ENCODE data around the gene RRAS.

Gene RRAS

GRCh38 chr19:49676784-49677230 is 36.9 kb upstream of the RRAS start:
- DNase-seq, result peak; percentile 100

GRCh38 chr19:49676136-49676783 is 36.3 kb upstream of the RRAS start:
- peak; percentile 95 for DNase-seq

GRCh38 chr19:49672131-49672919 is 32.4 kb upstream of the RRAS start:
- DNase-seq, result peak; percentile 56

GRCh38 chr19:49669516-49669915 is 29.6 kb upstream of the RRAS start:
- no peak for DNase-seq

- no peak for DNase-seq
These were observed 27.5 kb upstream of the RRAS start for GRCh38 chr19:49667473-49667872.

GRCh38 chr19:49666120-49666444 is 26.1 kb upstream of the RRAS start:
- no peak for DNase-seq

GRCh38 chr19:49665351-49666119 is 25.6 kb upstream of the RRAS start, which contains the start of the genes BCL2L12 and IRF3:
Gene BCL2L12, plus strand, starts transcription at chr19:49665933. Its CDS starts 760 bp downstream, at chr19:49666693.
Gene IRF3, minus strand, starts transcription at chr19:49665857. Its CDS starts 1,019 bp downstream, at chr19:49664838.
- DNase-seq, result peak; percentile 99

- no peak for DNase-seq
These were observed 25.1 kb upstream of the RRAS start for GRCh38 chr19:49665036-49665350.

- peak; percentile 66 for DNase-seq
These were observed 24.5 kb upstream of the RRAS start for GRCh38 chr19:49664171-49665035.

GRCh38 chr19:49663224-49663623 is 23.3 kb upstream of the RRAS start:
- no peak for DNase-seq

- no peak for DNase-seq
These were observed 22.1 kb upstream of the RRAS start for GRCh38 chr19:49662011-49662410.

- no peak for DNase-seq
These were observed 20.5 kb upstream of the RRAS start for GRCh38 chr19:49660338-49660961.

GRCh38 chr19:49658566-49659442 is 18.9 kb upstream of the RRAS start:
- DNase-seq, result no peak

GRCh38 chr19:49658139-49658517 is 18.2 kb upstream of the RRAS start:
- no peak for DNase-seq

GRCh38 chr19:49657493-49658138 is 17.7 kb upstream of the RRAS start:
- DNase-seq, result no peak

- no peak for DNase-seq
These were observed 16.6 kb upstream of the RRAS start for GRCh38 chr19:49656456-49657109.

- no peak for DNase-seq
These were observed 15.9 kb upstream of the RRAS start for GRCh38 chr19:49655570-49656455.

- DNase-seq, result no peak
These were observed 14.6 kb upstream of the RRAS start for GRCh38 chr19:49654581-49654980.

- no peak for DNase-seq
These were observed 13.5 kb upstream of the RRAS start for GRCh38 chr19:49653466-49653806.

Measured in MV-4-11 (cell line).